Panc1 (cell line): ENCODE measurements around the gene MINDY4. TPM values are rescaled to one million over a fixed set of nuclear protein-coding genes. Genes with fewer than 3 reads are reported as not detected.

Experiments
- ATAC-seq: fragments of 200-7000 bp; cut with Tn5 transposase; 2 replicates; pipeline ENCODE4 v1.9.1; 2020; ENCODE audit warnings: mild to moderate bottlenecking, moderate library complexity
- BruUV-seq: library from RNA; stranded (reverse); fragments of 400-500 nt; replicated peaks from 2 replicates; lab custom pipeline; 2021; lab: Mats Ljungman, UMichigan
- CTCF ChIA-PET: fragments of 300-600 bp; sonication (Branson Sonifier 250); formaldehyde crosslinking; loops from one replicate; lab custom pipeline; 2022; ENCODE audit warnings: antibody characterized with exemption; lab: Charles Lee
- POLR2A ChIA-PET: fragments of 300-600 bp; sonication (Branson Sonifier 250); formaldehyde crosslinking; loops from one replicate; lab custom pipeline; 2022; ENCODE audit warnings: antibody characterized with exemption; lab: Charles Lee
- DNase-seq: peaks from one replicate; pipeline ENCODE4 v3.0.0-alpha.2; 2010; ENCODE audit warnings: low read depth, low spot score
- H3K27ac ChIP-seq: 2 replicates; pipeline ENCODE4 v1.5.1; 2011; ENCODE audit warnings: mild to moderate bottlenecking, low read length, inconsistent platforms
- H3K27me3 ChIP-seq: fragments of 200-500 bp; sonication (Bioruptor generic); 2 replicates; pipeline ENCODE4 v1.6.0; 2014; ENCODE audit warnings: low read length, inconsistent platforms; ENCODE audit not compliant: control insufficient read depth, insufficient read depth
- H3K36me3 ChIP-seq: fragments of 200-500 bp; sonication (Bioruptor generic); 2 replicates; pipeline ENCODE4 v1.5.1; 2014; ENCODE audit warnings: inconsistent platforms, mild to moderate bottlenecking, low read length, moderate library complexity; ENCODE audit not compliant: control insufficient read depth, insufficient read depth
- H3K4me1 ChIP-seq: 2 replicates; pipeline ENCODE4 v1.5.1; 2011; ENCODE audit warnings: inconsistent platforms, mild to moderate bottlenecking, low read length, moderate library complexity; ENCODE audit not compliant: control insufficient read depth, insufficient read depth
- H3K4me3 ChIP-seq, 2 experiments: 2 replicates each; pipeline ENCODE4 v1.5.1; 2011 to 2012; ENCODE audit warnings: low read depth in 2 of 2, low read length in 2 of 2, mild to moderate bottlenecking in 2 of 2, inconsistent platforms in 1 of 2, moderate library complexity in 1 of 2
- H3K9me3 ChIP-seq: fragments of 200-500 bp; sonication (Bioruptor generic); 2 replicates; pipeline ENCODE4 v1.5.1; 2014; ENCODE audit warnings: low read depth, mild to moderate bottlenecking, inconsistent platforms, low read length, moderate library complexity; ENCODE audit not compliant: control insufficient read depth, insufficient read depth
- CTCF ChIP-seq: fragments of 450-650 bp; IDR thresholded peaks from 2 replicates; pipeline ENCODE4 v1.5.1; 2017; ENCODE audit warnings: mild to moderate bottlenecking
- POLR2AphosphoS5 ChIP-seq: IDR thresholded peaks from 2 replicates; pipeline ENCODE4 v1.6.1; 2012; ENCODE audit warnings: mild to moderate bottlenecking, low read depth, low read length, moderate library complexity
- REST ChIP-seq, 2 experiments: IDR thresholded peaks; 2 replicates each; pipeline ENCODE4 v1.6.1; 2011 to 2012; ENCODE audit warnings: low read depth in 2 of 2, control low read depth in 1 of 2, low read length in 1 of 2, mild to moderate bottlenecking in 1 of 2, moderate library complexity in 1 of 2; ENCODE audit not compliant: insufficient read depth in 1 of 2
- SIN3A ChIP-seq: IDR thresholded peaks from 2 replicates; pipeline ENCODE4 v1.6.1; 2012; ENCODE audit warnings: low read depth, mild to moderate bottlenecking, low read length, moderate library complexity, borderline replicate concordance; ENCODE audit not compliant: insufficient read depth
- TCF7L2 ChIP-seq: IDR thresholded peaks from 2 replicates; pipeline ENCODE4 v1.6.1; 2011; ENCODE audit warnings: mild to moderate bottlenecking, low read depth, low read length, inconsistent platforms
- in situ Hi-C: cut with HindIII; loops from 2 replicates; pipeline ENCODE4 v1.10.0; 2016; ENCODE audit warnings: low sequenced_read_pairs, low pct_unique_long_range_greater_than_20kb
- intact Hi-C: fragments of 100-400 bp; cut with micrococcal nuclease; formaldehyde crosslinking; loops from one replicate; pipeline ENCODE4 v1.10.0; 2022; ENCODE audit not compliant: unreplicated experiment
- total RNA-seq: library from RNA; stranded (reverse); gene quantifications from one replicate; pipeline ENCODE4 v1.2.1, GENCODE V29; 2021; ENCODE audit not compliant: unreplicated experiment

Gene MINDY4
- total RNA-seq, 1 experiment from 2014 or later, result 6.2 TPM

GRCh38 chr7:30923009-30923773 lies 152.0 kb downstream of the MINDY4 start:
- Histone ChIP-seq H3K36me3 (no peaks in the 10 kb centered on the region), H3K9me3 (no peaks in the 10 kb centered on the region), H3K4me1 (no peaks in the 10 kb centered on the region), H3K4me3 (no peak overlapping the region), H3K27ac (no peak overlapping the region), H3K27me3 (no peaks in the 10 kb centered on the region)
- TF ChIP-seq CTCF (no peak), TCF7L2 (no peak), POLR2AphosphoS5 (no peak), SIN3A (no peak), REST (IDR thresholded peaks at IDR 0.05; ENCODE audit: insufficient read depth in 1 of 2, low read depth in 2 of 2, low read length in 1 of 2) (no peak)
- no peak for ATAC-seq
- ChIA-PET POLR2A (no interaction called here), CTCF (no interaction called here)
- intact Hi-C loops (no loop called here), in situ Hi-C loops (no loop called here)
- no peak for DNase-seq
- BruUV-seq, result no TSS peak

- CTCF ChIA-PET, result no interaction called here
- H3K27ac ChIP-seq, result no peak overlapping the region
- in situ Hi-C loops, result no loop called here
- no peak for TF ChIP-seq REST (IDR thresholded peaks at IDR 0.05; ENCODE audit: insufficient read depth in 1 of 2, low read depth in 2 of 2, low read length in 1 of 2)
- TF ChIP-seq TCF7L2, result no peak
- TF ChIP-seq CTCF, result no peak
- no peak for TF ChIP-seq SIN3A
- no peak for TF ChIP-seq POLR2AphosphoS5
- POLR2A ChIA-PET, result no interaction called here
- no peaks in the 10 kb centered on the region for H3K36me3 ChIP-seq
- no peak overlapping the region for H3K4me3 ChIP-seq
- H3K9me3 ChIP-seq, result no peaks in the 10 kb centered on the region
- intact Hi-C loops, result no loop called here
- BruUV-seq, result no TSS peak
- H3K4me1 ChIP-seq, result no peaks in the 10 kb centered on the region
- no peaks in the 10 kb centered on the region for H3K27me3 ChIP-seq
- DNase-seq (no peak), ATAC-seq (no peak)
Observed at GRCh38 chr7:30923774-30924413, 152.7 kb downstream of the MINDY4 start.
